ENCODE results near the gene HINT3.
"Not testable (repeated sequence)": the region's sequence is repeated elsewhere in the genome, so short reads cannot be mapped to it uniquely, and the experiment has no call there.

Gene HINT3

GRCh38 chr6:126010040-126010439 is 53.5 kb downstream of the HINT3 start:
- no peak for DNase-seq

GRCh38 chr6:126015863-126016262 is 59.3 kb downstream of the HINT3 start:
- no peak for DNase-seq

- DNase-seq = no peak
Measured at GRCh38 chr6:126016591-126016990, 60.0 kb downstream of the HINT3 start.

DNA sequence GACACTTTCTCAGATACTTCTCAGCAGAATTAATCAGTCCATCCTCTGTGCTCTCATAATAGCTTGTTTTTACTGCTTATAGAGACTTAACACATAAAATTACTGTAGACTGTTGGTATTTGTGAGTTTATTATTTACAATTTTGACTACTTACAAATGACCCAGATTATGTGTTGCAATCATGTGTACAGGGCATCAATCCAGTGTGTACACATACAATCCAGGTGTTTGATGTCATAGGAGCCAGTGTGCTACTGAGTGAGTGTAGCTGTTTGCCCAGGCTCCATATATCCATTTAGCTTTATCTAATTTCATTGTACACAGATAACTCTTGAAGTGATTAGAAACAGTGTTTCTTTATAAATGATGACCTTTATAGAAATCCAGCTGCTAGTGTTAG is 61.1 kb downstream of the HINT3 start:
- no peak for DNase-seq

DNA sequence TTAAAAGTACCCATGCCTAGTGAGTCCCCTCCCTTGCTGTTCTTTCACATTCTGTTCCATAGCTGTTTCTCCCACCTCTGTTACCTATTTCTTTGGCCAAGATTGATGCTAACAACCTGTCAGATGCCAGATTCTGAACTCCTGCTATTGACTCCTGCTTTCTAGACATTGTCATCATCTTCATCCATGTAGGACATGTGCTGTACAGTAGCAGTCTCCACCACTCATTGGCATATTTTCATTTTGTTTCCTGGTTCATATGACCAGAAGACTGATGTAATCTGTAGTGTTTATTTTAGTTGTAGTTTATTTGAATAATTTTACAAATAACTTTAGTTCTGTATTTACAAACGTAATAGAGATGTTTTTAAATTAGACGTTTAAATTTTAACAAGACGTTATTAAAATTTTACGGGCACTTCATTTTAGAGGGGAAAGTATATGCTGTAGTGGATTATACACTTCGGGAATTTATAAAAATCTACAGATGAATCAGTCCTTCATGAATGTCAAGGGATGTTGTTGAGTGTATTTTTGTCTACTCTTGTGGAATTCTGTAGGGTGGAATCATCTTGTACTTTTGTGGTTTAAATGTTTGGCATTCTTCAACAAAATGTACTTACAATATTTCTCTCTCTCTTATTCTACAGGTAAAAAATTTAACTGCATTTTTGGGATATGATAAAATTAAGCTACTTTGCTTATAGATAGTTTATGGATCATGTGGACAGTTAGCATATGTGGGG is 63.9 kb downstream of the HINT3 start:
- no peak for DNase-seq

DNA sequence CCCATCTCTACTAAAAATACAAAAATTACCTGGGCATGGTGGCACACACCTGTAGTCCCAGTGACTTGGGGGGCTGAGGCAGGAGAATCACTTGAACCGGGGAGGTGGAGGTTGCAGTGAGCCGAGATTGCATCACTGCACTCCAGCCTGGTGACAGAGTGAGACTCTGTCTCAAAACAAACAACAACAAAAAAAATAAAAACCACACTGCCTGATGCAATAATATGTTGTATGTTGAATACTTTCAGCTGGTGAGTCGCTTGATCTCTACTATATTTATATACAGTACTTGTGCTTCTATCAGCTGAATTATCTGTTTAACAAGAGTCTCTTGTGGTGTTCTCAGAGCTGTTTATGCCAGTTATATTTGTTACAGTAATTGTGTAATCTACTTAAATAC is 66.9 kb downstream of the HINT3 start:
- DNase-seq = not testable (repeated sequence)

DNA sequence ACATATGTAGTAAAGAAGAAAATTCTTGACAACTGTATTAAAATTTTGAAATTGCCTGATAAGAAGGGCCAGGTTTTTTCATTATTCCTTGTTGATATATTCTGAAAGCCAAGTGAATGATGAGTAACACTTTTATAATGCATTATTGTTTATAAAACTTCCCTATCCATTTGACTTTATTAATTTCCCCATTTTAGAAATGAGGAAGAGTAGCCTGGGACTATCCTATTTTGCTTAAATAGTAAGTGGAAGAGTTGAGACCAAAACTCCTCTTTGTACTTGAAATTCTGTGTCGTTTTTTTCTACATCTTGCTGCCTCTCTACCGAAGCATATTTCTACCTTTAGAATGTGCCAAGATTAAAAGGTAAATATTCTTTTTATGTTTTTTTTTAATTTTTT is 69.4 kb downstream of the HINT3 start:
- DNase-seq = no peak

GRCh38 chr6:126027601-126028000 is 71.0 kb downstream of the HINT3 start:
- DNase-seq = no peak
